Activated T-cell treated with anti-CD3 and anti-CD28 coated beads, Interleukin-2, amount 50 U/mL, for 4 hours (primary cell): ENCODE results near the gene AUP1. TPM values are rescaled to one million over a fixed set of nuclear protein-coding genes. Genes with fewer than 3 reads are reported as not detected.

Experiments used
- ATAC-seq, 2 donors: fragments of 200-7000 bp; cut with Tn5 transposase; one replicate each; pipeline ENCODE4 v1.10.0; 2021
- DNase-seq: peaks from one replicate; pipeline ENCODE4 v3.0.0-alpha.2; 2020
- H3K27me3 Mint-ChIP-seq: one replicate; pipeline ENCODE4 v1.8.0; 2021; ENCODE audit warnings: low read depth, mixed read lengths
- H3K36me3 Mint-ChIP-seq: one replicate; pipeline ENCODE4 v1.8.0; 2022; ENCODE audit warnings: mixed read lengths; ENCODE audit not compliant: insufficient read depth
- H3K4me1 Mint-ChIP-seq: one replicate; pipeline ENCODE4 v1.8.0; 2021; ENCODE audit warnings: low read depth, mixed read lengths
- H3K4me3 Mint-ChIP-seq: one replicate; pipeline ENCODE4 v1.8.0; 2021; ENCODE audit warnings: mild to moderate bottlenecking, moderate library complexity, mixed read lengths
- H3K9me3 Mint-ChIP-seq: one replicate; pipeline ENCODE4 v1.8.0; 2021; ENCODE audit warnings: mixed read lengths
- total RNA-seq, 3 donors: library from RNA; stranded (reverse); gene quantifications; one replicate each; pipeline ENCODE4 v1.2.1, GENCODE V29; 2021

Gene AUP1
- total RNA-seq, 3 donors from 2014 or later: 200 to 204 (median 203) TPM

GRCh38 chr2:74515981-74516633, 13.4 kb downstream of the AUP1 start:
- DNase-seq (peak; percentile 71), ATAC-seq (peak; percentile 85)
- H3K36me3 Mint-ChIP-seq: no peaks in the 10 kb centered on the region
- no peaks in the 10 kb centered on the region for H3K9me3 Mint-ChIP-seq
- H3K27me3 Mint-ChIP-seq: peaks cover 86% of the 10 kb centered on the region
- peak overlapping the region; percentile 56 for H3K4me3 Mint-ChIP-seq
- H3K4me1 Mint-ChIP-seq: peaks cover 20% of the 10 kb centered on the region

GRCh38 chr2:74515271-74515980, 14.1 kb downstream of the AUP1 start:
- Mint-ChIP-seq H3K27me3 (peaks cover 83% of the 10 kb centered on the region), H3K36me3 (no peaks in the 10 kb centered on the region), H3K4me3 (peak overlapping the region; percentile 63), H3K9me3 (no peaks in the 10 kb centered on the region), H3K4me1 (peaks cover 20% of the 10 kb centered on the region)
- DNase-seq (no peak), ATAC-seq (peak; percentile 18 to 28)

DNA sequence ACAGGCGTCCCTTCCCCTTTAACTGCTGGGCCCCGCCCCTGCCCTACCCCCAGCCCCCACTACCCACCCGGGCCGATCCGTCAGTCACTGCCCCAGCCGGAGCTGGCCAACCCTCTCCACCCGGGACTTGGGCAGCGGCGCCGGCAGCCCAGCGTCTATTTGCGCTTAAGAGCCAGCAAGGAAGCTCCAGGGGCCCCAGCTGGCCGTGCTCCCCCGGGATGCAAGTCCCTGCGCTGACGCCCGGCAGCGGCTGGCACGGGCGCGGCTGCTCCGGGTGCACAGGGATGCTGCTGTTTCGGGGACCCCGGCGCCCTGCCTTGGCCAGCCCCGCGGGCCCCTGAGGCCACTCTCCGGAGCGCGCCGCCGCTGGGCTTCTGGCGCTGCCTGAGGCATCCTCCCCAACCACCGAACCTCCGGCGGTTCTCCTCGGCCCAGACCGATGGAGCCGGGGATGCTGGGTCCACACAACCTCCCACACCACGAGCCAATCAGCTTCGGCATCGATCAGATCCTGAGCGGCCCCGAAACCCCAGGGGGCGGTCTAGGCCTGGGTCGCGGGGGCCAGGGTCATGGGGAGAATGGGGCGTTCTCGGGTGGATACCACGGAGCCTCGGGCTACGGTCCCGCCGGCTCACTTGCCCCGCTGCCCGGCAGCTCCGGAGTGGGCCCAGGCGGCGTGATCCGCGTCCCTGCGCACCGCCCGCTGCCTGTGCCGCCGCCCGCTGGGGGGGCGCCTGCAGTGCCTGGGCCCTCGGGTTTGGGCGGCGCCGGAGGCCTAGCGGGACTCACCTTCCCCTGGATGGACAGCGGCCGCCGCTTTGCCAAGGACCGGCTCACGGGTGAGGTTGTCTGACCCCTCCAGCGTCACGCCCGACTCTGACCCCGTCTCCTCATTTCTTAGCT, 14.9 kb downstream of the AUP1 start, which contains the start of gene TLX2:
Gene TLX2, plus strand, starts transcription at position 83 of the 903 bp plus-strand sequence. Its CDS starts 357 bp downstream, at position 440.
- ATAC-seq (peak; percentile 9 to 22), DNase-seq (no peak)
- no peaks in the 10 kb centered on the region for H3K9me3 Mint-ChIP-seq
- H3K27me3 Mint-ChIP-seq: peaks cover 75% of the 10 kb centered on the region
- peaks cover 20% of the 10 kb centered on the region for H3K4me1 Mint-ChIP-seq
- peak within 1 kb of the TSS; percentile 63 for H3K4me3 Mint-ChIP-seq
- no peaks in the 10 kb centered on the region for H3K36me3 Mint-ChIP-seq

DNA sequence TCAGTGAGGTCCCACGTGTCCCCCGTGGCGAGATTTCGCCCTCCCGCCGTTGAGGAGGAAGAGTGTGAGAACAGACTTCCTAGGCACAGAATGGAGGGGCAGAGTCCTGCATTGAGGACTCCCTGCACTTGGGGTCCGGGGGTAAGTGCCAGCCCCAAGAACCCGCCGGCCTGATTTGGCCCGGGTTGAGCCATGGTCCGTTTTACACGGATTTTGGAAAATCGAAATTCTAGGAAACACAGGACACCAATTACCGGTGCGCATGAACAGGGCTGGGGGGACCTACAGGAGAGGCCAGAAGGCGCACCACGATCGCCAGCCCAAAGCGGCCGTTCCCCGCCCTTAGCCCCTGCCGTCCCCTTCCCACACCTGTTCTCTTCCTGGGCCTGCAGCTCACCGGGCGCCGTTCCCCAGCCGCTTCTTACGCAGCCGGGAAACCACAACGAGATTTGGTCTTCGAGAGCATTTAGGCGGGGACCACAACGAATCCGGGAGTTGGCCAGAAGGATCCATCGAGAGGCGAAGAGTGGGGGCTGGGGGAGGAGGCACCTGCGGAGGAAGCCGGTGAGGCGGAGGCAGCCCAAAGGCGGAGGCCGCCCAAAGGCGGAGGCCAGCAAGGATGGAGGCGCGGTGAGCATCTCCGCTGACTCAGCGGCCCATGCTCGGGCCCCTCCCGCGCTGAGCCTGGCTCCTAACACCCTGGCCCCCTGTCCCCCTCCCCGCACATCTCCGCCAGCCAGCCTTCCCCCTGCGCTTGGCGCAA, 15.7 kb downstream of the AUP1 start:
- Mint-ChIP-seq H3K36me3 (no peaks in the 10 kb centered on the region), H3K27me3 (peaks cover 67% of the 10 kb centered on the region), H3K4me3 (peak overlapping the region; percentile 16), H3K4me1 (peaks cover 21% of the 10 kb centered on the region), H3K9me3 (no peaks in the 10 kb centered on the region)
- ATAC-seq: peak; percentile 19 to 26
- DNase-seq: no peak

- Mint-ChIP-seq H3K27me3 (peaks cover 59% of the 10 kb centered on the region), H3K4me1 (peaks cover 29% of the 10 kb centered on the region), H3K36me3 (no peaks in the 10 kb centered on the region), H3K9me3 (no peaks in the 10 kb centered on the region), H3K4me3 (peak overlapping the region; percentile 16)
- no peak for DNase-seq
- no peak for ATAC-seq
Observed at GRCh38 chr2:74512744-74513604, 16.5 kb downstream of the AUP1 start.

- Mint-ChIP-seq H3K4me1 (peaks cover 33% of the 10 kb centered on the region), H3K36me3 (peaks cover 4% of the 10 kb centered on the region), H3K27me3 (peaks cover 44% of the 10 kb centered on the region), H3K4me3 (no peak overlapping the region), H3K9me3 (no peaks in the 10 kb centered on the region)
- DNase-seq (no peak), ATAC-seq (no peak)
Observed at GRCh38 chr2:74511104-74511989, 18.2 kb downstream of the AUP1 start.

- Mint-ChIP-seq H3K27me3 (peaks cover 36% of the 10 kb centered on the region), H3K9me3 (no peaks in the 10 kb centered on the region)
- no peak for DNase-seq
Observed at GRCh38 chr2:74510272-74510671, 19.2 kb downstream of the AUP1 start.

GRCh38 chr2:74507926-74508520, 21.5 kb downstream of the AUP1 start:
- peaks cover 18% of the 10 kb centered on the region for H3K36me3 Mint-ChIP-seq
- H3K9me3 Mint-ChIP-seq: no peaks in the 10 kb centered on the region
- peak overlapping the region; percentile 99 for H3K4me3 Mint-ChIP-seq
- H3K4me1 Mint-ChIP-seq: peaks cover 42% of the 10 kb centered on the region
- DNase-seq (no peak), ATAC-seq (peak; percentile 5 to 7)
- H3K27me3 Mint-ChIP-seq: peaks cover 40% of the 10 kb centered on the region

More at GRCh38 chr2:74510272-74510671, 19.2 kb downstream of the AUP1 start:
- Mint-ChIP-seq H3K4me1 (peaks cover 32% of the 10 kb centered on the region), H3K36me3 (peaks cover 6% of the 10 kb centered on the region), H3K4me3 (no peak overlapping the region)
- no peak for ATAC-seq

GRCh38 chr2:74507145-74507925, 22.2 kb downstream of the AUP1 start, which contains the start of gene PCGF1:
Gene PCGF1, minus strand, starts transcription at chr2:74507695. Its CDS starts 27 bp downstream, at chr2:74507668.
- Mint-ChIP-seq H3K36me3 (peaks cover 18% of the 10 kb centered on the region), H3K4me3 (peak within 1 kb of the TSS; percentile 99), H3K27me3 (peaks cover 41% of the 10 kb centered on the region), H3K9me3 (no peaks in the 10 kb centered on the region), H3K4me1 (peaks cover 43% of the 10 kb centered on the region)
- ATAC-seq: peak; percentile 95 to 96
- peak; percentile 99 for DNase-seq

DNA sequence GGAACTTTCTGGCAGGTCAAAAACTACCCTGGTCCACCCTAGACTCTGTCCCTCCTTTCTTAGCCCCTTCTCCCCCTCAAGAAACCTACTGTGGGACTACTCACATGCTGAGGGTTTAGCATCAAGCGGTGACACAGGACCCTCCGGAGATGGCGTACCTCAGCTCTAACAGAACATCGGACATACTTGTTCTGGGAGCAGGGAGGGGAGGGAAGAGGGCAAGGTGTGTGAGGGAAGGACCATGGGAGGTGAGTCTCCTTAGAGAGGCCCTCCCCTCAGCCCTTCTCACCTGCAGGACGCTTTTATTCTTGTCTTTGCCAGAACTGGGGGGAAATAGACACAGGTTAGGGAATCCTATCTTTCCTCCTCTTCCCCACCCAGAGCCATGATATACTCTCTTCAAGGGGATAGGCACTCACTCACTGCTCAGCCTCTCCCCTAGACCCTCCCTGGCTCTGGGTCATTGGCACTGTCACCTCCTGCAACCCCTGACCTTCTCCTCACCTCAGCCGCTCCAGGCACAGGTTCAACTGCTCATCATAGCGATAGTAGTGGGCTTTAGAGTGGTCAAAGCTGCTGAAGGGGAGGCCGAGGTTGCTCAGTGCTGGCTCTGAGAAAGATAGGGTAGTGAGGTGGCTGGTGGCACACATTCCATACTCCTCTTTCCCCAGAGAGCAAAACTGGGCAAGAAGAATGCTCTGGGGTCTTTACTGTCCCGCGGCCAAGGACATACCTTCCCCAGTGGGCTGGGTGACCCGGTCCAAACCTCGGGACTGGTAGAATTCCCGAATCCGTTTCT, 23.9 kb downstream of the AUP1 start:
- H3K27me3 Mint-ChIP-seq: peaks cover 44% of the 10 kb centered on the region
- H3K9me3 Mint-ChIP-seq: no peaks in the 10 kb centered on the region
- peaks cover 18% of the 10 kb centered on the region for H3K36me3 Mint-ChIP-seq
- H3K4me1 Mint-ChIP-seq: peaks cover 47% of the 10 kb centered on the region
- H3K4me3 Mint-ChIP-seq: no peak overlapping the region
- DNase-seq (no peak), ATAC-seq (no peak)

DNA sequence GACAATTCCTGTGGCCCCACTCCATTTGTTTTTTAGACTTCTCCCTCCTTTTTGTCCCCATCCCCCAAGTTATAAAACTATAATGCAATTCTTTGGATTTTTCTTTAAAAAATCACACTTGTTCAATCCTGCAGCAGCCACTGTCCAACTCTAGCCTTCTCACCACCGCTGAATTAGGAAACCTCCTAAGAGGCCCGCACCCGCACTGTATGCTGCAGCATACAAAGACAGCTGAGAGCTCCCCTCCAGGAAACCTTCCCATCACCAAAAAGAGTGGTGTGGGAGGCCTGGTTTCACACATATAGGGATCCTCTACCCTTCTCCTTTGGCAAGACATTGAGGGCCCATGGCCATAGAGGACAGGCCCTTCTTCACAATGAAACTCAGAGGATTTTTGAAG, 24.9 kb downstream of the AUP1 start:
- H3K4me3 Mint-ChIP-seq: peak overlapping the region; percentile 44
- peaks cover 52% of the 10 kb centered on the region for H3K4me1 Mint-ChIP-seq
- no peak for DNase-seq
- no peak for ATAC-seq
- H3K9me3 Mint-ChIP-seq: no peaks in the 10 kb centered on the region
- peaks cover 18% of the 10 kb centered on the region for H3K36me3 Mint-ChIP-seq
- peaks cover 55% of the 10 kb centered on the region for H3K27me3 Mint-ChIP-seq
